Forelimb muscle (tissue), 1 donor: Measurements from ENCODE around the gene FADS1. TPM values are rescaled to one million over a fixed set of nuclear protein-coding genes. Genes with fewer than 3 reads are reported as not detected.

Experiments used
- DNase-seq: peaks from one replicate; pipeline ENCODE4 v3.0.0-alpha.2; 2013; ENCODE audit warnings: low read depth
- polyA plus RNA-seq: library from polyadenylated mRNA; unstranded; fragments of 120-200 nt; gene quantifications from one replicate; pipeline ENCODE4 v1.2.1, GENCODE V29; 2013; ENCODE audit not compliant: insufficient read length

The FADS1 gene
- polyA plus RNA-seq, 1 donor, result 16.6 TPM

GRCh38 chr11:61846362-61847020 is 29.7 kb upstream of the FADS1 start:
- no peak for DNase-seq

- no peak for DNase-seq
Measured at GRCh38 chr11:61844909-61845565, 28.2 kb upstream of the FADS1 start.

GRCh38 chr11:61842528-61842820 is 25.7 kb upstream of the FADS1 start:
- no peak for DNase-seq

DNA sequence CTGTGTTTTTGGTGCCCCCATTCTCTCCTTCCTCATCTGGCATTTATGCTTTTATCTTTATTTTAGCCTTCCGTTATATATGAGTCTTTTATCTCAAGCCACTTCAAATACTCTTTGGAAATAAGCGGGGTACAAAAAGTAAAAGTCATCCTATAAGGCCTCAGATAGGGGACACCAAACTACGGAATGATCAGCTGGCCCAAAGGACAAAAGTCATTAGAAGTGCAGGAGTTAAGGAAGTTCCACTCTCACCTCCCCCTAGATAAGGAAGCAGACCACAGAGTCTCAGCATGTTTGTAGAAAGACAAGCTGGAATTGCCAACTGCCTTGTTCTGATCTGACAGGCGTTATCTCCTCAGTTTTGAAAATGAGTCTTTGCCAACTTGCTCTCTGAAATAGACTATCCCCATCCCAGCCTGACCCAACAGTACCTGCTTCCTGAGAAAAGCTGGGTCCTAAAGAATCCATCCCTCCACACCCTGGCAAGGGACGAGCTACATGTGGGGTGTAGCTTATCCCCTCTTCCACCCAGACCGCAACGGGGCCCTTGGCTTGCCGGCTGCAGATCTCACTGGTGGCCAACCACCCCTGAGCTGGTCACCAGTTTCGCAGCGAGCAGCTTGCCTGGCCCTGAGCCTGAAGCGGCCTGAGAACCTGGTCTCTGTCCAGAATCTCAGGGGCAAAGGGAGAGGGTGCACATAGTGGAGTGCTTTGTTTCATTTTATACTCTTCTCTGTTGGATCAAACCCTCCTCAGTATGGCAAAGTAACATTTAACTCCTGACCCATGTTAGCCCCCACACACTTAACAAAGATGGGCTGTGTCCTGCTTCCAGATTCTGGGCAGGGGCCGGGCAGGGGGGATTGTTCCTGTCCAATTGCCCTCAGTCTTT is 25.1 kb upstream of the FADS1 start:
- no peak for DNase-seq

- no peak for DNase-seq
Measured at GRCh38 chr11:61840371-61840770, 23.6 kb upstream of the FADS1 start.

- no peak for DNase-seq
Measured at GRCh38 chr11:61839742-61840141, 22.9 kb upstream of the FADS1 start.

DNA sequence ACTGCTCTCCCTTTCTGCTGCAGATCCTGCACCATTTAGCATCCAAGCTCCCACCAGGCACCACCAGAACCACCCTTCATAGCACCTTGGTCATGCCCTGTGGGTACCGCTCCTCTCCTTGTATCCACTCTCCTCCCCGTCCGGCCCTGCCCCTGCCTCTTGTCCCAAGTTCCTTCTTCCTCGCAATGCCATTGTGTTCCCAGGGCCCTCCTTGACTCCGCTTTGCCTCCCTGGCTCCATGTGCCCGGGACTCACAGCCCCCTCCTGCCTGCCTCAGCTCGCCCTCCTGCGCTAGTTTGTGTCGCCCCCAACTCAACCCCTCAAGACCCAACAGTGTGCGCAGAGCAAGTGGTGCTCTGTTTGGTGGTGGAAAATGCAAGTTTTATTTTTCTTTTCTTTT is 22.1 kb upstream of the FADS1 start:
- DNase-seq, result no peak

DNA sequence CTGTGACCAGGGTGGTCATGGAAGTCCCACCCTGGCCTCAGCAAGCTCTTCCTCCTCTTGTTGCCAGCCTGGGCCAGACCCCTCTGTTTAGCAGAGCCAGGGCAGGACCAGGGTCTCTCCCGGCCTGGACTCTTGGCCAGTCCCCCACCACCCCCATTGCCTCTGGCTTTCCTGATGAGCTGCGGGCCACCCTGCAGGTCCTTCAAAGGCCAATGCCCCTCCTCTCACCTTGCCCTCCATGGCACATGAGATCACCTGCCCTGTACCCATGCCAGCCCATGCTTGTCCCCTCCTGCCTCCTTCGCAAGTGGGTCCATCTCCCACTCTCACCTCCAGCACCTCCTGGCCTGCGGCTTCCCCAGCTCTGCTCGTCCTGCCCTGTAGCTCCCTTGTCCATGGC is 21.7 kb upstream of the FADS1 start:
- no peak for DNase-seq

- DNase-seq, result no peak
Measured at GRCh38 chr11:61837411-61838005, 20.7 kb upstream of the FADS1 start.

DNA sequence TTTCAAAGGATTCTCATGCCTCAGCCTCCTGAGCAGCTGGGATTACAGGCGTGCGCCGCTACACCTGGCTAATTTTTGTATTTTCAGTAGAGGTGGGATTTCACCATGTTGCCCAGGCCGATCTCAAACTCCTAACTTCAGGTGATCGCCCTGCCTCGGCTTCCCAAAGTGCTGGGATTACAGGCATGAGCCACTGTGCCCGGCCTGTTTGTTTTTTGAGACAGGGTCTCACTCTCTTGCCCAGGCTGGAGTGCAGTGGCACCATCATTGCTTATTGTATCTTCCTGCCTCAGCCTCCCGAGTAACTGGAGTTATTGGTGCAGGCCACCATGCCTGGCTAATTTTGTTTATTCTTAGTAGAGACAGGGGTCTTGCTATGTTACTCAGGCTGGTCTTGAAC is 19.4 kb upstream of the FADS1 start:
- DNase-seq, result no peak

GRCh38 chr11:61834278-61835048 is 17.7 kb upstream of the FADS1 start:
- DNase-seq, result no peak

GRCh38 chr11:61833926-61834277 is 17.1 kb upstream of the FADS1 start:
- DNase-seq, result no peak

- no peak for DNase-seq
Measured at GRCh38 chr11:61833471-61833870, 16.7 kb upstream of the FADS1 start.

GRCh38 chr11:61832754-61833153 is 16.0 kb upstream of the FADS1 start:
- no peak for DNase-seq

DNA sequence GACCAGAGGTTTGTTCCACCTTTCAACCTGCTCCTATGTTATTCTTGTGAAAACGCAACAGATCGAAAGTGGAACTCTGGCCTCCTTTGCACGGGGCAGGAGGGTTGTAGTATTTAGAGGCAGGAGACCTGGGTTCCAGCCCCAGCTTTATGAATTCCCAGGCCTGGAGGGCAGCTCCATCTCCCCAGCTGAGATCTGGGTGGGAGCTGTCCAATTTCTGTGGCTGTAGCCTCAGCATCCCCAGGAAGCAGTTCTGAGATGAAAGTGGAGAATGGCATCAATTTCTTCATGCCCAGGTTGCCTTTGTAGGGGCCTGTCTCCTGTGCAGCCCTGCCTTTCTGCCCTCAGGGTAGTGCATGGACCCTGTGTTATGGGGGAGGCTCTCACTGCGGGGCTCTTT is 15.4 kb upstream of the FADS1 start:
- DNase-seq, result no peak

GRCh38 chr11:61830237-61831105 is 13.7 kb upstream of the FADS1 start:
- no peak for DNase-seq

DNA sequence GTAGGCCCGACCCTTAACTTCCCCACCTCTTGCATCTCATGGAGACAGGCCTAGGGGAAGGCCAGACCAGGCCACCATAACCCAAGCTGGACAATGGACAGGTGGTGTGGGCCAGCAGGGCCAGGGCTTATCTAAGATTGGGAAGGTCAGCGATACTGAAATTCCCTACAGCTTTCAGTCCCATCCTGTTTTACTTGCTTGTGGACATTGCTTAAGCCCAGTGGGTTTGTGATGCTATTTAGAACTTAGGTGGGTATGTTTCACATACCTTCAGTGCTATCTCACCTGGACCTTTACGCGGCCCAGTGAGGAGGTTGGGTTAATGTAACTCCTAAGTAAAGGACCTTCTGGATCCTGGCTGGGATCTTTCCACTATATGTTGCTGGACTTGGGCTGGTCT is 13.0 kb upstream of the FADS1 start:
- no peak for DNase-seq

DNA sequence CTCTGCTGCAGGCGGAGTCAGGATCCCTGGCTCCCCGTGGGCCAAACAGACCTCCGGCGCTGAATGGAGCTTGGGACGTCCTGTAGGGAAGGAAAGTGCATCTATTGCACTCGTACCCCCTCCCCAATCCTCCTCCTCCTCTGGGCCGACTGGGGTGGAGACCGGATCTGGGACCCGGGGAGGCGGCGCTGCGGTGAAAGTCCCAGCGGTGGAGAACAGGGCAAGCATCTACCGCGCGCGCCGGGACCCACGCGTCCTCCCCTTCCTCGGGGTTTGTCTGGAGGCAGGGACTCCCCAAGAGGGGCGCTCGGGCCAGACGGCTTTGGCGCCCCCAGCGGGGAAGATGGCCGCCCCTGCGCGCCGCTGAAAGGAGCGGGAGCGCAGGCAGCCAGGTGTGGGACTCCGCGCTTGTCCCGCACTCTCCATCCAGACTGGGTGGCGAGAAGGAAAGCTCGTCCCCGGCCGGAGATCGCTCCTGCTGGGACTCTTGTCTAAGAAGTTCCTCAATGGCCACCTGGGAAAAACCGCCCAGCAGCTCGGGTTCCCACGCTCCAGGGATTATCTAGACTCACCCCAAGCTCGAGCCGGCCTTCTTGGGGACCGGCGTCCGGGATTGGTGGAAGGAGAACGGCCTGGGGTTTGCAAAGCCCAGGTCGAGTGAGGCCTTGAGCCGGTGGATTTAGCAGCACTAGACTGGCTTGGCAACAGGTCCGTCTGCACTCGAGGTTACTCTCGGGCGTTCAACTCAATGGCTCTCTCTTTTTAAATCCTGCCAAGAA is 12.0 kb upstream of the FADS1 start:
- DNase-seq, result no peak

- DNase-seq, result no peak
Measured at GRCh38 chr11:61828379-61828628, 11.5 kb upstream of the FADS1 start.
